Endothelial cell of umbilical vein (primary cell): Measurements from ENCODE around the gene AGO1.

Source experiments
- EZH2 ChIP-seq: IDR thresholded peaks from 2 replicates; pipeline ENCODE4 v1.6.1; 2012; ENCODE audit warnings: borderline replicate concordance, low read depth, mild to moderate bottlenecking, moderate library complexity, low read length, inconsistent platforms; ENCODE audit not compliant: severe bottlenecking
- JUN ChIP-seq: IDR thresholded peaks from 2 replicates; pipeline ENCODE4 v1.6.1; 2011; ENCODE audit warnings: borderline replicate concordance, low read depth; ENCODE audit not compliant: insufficient read length, insufficient read depth
- POLR2A ChIP-seq: IDR thresholded peaks from 2 replicates; pipeline ENCODE4 v1.6.1; 2012; ENCODE audit warnings: low read depth, mild to moderate bottlenecking, control low read depth, low read length
- POLR2AphosphoS5 ChIP-seq: IDR thresholded peaks from 2 replicates; pipeline ENCODE4 v1.6.1; 2012; ENCODE audit warnings: low read depth, mild to moderate bottlenecking, control low read depth, low read length, moderate library complexity; ENCODE audit not compliant: insufficient read depth
- TF ChIP-seq, protein P1 (sequence below), 2 donors: IDR thresholded peaks; 1 replicate in 1 of 2; 2 replicates in 1 of 2; pipeline ENCODE4 v1.5.1; 2011; ENCODE audit warnings: low read length in 2 of 2, mild to moderate bottlenecking in 2 of 2, moderate library complexity in 2 of 2, control low read depth in 1 of 2, inconsistent platforms in 1 of 2, low read depth in 1 of 2; ENCODE audit not compliant: insufficient read depth in 1 of 2; ENCODE audit errors: extremely low read depth in 1 of 2
- TF ChIP-seq, protein P2 (sequence below): IDR thresholded peaks from 2 replicates; pipeline ENCODE4 v1.6.1; 2011; ENCODE audit not compliant: insufficient read depth, insufficient read length

DNA sequence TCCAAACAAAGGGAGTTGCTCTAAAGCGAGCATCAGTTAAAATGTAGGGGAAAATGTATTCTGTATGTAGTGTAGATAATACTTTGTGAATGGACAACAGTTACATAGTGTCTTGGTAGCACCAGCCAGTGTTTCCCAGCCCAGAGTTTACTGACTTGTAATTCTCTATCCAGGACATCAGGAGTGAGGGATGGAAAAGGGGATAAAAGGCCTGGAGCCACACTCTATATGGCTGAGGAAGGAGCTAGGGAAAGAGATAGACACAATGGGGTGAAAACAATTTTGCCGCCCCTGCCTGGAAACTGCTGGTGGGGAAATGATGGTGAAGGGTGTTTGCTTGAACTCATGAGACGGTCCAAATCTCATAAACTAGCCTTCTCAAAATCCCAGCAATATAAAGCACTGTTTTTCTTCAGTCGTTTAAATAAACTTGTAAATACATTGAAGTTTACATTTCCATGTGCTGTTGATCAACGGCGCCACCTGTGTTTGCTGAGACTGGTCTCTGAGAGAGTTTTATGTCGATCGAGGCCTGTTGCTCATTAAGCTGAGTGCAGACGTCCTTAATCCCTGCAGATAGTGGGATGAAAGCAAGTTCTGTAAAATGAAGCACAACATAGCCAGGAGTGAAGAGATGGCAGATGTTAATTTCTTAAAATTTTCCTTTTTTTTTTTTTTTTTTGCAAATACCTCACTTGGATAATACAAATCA is 27.9 kb upstream of the AGO1 start:
- TF ChIP-seq, protein P1, sequence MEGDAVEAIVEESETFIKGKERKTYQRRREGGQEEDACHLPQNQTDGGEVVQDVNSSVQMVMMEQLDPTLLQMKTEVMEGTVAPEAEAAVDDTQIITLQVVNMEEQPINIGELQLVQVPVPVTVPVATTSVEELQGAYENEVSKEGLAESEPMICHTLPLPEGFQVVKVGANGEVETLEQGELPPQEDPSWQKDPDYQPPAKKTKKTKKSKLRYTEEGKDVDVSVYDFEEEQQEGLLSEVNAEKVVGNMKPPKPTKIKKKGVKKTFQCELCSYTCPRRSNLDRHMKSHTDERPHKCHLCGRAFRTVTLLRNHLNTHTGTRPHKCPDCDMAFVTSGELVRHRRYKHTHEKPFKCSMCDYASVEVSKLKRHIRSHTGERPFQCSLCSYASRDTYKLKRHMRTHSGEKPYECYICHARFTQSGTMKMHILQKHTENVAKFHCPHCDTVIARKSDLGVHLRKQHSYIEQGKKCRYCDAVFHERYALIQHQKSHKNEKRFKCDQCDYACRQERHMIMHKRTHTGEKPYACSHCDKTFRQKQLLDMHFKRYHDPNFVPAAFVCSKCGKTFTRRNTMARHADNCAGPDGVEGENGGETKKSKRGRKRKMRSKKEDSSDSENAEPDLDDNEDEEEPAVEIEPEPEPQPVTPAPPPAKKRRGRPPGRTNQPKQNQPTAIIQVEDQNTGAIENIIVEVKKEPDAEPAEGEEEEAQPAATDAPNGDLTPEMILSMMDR (IDR thresholded peaks at IDR 0.05; ENCODE audit: extremely low read depth in 1 of 2, insufficient read depth in 1 of 2, low read depth in 1 of 2, low read length in 2 of 2), result no peak
- no peak for TF ChIP-seq POLR2A
- no peak for TF ChIP-seq JUN
- TF ChIP-seq POLR2AphosphoS5, result no peak
- TF ChIP-seq EZH2, result no peak
- TF ChIP-seq, protein P2, sequence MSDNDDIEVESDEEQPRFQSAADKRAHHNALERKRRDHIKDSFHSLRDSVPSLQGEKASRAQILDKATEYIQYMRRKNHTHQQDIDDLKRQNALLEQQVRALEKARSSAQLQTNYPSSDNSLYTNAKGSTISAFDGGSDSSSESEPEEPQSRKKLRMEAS, result no peak
